ENCODE results near the gene CTNNA3. TPM values are rescaled to one million over a fixed set of nuclear protein-coding genes. Genes with fewer than 3 reads are reported as not detected.

Gene CTNNA3
- total RNA-seq, 1 donor from 2014 or later = not detected

DNA sequence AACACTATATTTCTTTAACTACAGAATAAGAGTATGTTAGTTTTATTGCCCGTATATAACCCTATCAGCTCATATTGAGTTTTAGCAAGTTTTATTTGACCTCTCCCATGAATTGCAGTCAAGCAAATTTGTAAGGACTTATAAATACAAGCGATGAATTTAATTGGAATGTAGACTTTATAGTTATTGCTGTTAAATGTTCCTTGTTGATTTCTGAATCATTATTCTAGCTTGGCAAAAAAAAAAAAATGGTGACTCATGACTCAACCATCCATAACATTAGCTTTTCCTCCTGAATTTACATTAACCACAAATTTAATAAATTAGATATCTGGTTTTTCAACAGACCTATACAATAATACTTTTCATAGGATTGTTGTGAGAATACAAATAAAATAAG is 1104.1 kb downstream of the CTNNA3 start:
- CTCF ChIA-PET = no interaction called here
- TF ChIP-seq, protein P1, sequence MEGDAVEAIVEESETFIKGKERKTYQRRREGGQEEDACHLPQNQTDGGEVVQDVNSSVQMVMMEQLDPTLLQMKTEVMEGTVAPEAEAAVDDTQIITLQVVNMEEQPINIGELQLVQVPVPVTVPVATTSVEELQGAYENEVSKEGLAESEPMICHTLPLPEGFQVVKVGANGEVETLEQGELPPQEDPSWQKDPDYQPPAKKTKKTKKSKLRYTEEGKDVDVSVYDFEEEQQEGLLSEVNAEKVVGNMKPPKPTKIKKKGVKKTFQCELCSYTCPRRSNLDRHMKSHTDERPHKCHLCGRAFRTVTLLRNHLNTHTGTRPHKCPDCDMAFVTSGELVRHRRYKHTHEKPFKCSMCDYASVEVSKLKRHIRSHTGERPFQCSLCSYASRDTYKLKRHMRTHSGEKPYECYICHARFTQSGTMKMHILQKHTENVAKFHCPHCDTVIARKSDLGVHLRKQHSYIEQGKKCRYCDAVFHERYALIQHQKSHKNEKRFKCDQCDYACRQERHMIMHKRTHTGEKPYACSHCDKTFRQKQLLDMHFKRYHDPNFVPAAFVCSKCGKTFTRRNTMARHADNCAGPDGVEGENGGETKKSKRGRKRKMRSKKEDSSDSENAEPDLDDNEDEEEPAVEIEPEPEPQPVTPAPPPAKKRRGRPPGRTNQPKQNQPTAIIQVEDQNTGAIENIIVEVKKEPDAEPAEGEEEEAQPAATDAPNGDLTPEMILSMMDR (IDR thresholded peaks at IDR 0.05) = no peak
- DNase-seq (no peak), ATAC-seq (ENCODE audit: low read depth) (no peak)
- intact Hi-C loops (cut with micrococcal nuclease) = no loop called here
- no peak overlapping the region for H3K4me3 Mint-ChIP-seq
- POLR2A ChIA-PET = no interaction called here
- peaks cover 12% of the 10 kb centered on the region for H3K9me3 Mint-ChIP-seq
- H3K27me3 Mint-ChIP-seq = no peaks in the 10 kb centered on the region
- H3K4me1 Mint-ChIP-seq = no peaks in the 10 kb centered on the region
- H3K36me3 Mint-ChIP-seq (ENCODE audit: low read depth) = no peaks in the 10 kb centered on the region
- H3K27ac Mint-ChIP-seq = no peak overlapping the region

DNA sequence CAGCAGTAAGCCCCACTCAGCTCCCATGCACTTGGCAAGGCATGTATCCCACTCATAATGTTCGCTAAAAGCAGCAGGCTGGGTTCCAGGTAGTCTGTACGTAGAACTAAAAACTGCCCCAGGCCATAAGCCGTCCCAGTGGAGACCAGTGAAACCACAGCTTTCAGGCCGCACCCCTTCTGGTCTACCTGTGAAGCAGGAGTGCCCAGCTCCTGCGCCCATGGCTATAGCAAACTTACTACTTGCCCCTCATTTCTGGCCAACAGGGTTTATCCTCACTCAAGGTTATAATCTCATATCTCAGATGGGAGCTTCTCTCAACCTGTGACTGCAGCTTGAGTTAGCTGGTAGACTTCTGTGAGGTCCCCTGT is 1108.3 kb downstream of the CTNNA3 start:
- TF ChIP-seq, protein P1 (IDR thresholded peaks at IDR 0.05) = no peak
- Mint-ChIP-seq H3K4me1 (no peaks in the 10 kb centered on the region), H3K36me3 (ENCODE audit: low read depth) (no peaks in the 10 kb centered on the region), H3K9me3 (peaks cover 3% of the 10 kb centered on the region), H3K4me3 (no peak overlapping the region), H3K27ac (no peak overlapping the region), H3K27me3 (no peaks in the 10 kb centered on the region)
- ChIA-PET CTCF (no interaction called here), POLR2A (no interaction called here)
- ATAC-seq (ENCODE audit: low read depth) (no peak), DNase-seq (no peak)
- intact Hi-C loops (cut with micrococcal nuclease) = no loop called here

DNA sequence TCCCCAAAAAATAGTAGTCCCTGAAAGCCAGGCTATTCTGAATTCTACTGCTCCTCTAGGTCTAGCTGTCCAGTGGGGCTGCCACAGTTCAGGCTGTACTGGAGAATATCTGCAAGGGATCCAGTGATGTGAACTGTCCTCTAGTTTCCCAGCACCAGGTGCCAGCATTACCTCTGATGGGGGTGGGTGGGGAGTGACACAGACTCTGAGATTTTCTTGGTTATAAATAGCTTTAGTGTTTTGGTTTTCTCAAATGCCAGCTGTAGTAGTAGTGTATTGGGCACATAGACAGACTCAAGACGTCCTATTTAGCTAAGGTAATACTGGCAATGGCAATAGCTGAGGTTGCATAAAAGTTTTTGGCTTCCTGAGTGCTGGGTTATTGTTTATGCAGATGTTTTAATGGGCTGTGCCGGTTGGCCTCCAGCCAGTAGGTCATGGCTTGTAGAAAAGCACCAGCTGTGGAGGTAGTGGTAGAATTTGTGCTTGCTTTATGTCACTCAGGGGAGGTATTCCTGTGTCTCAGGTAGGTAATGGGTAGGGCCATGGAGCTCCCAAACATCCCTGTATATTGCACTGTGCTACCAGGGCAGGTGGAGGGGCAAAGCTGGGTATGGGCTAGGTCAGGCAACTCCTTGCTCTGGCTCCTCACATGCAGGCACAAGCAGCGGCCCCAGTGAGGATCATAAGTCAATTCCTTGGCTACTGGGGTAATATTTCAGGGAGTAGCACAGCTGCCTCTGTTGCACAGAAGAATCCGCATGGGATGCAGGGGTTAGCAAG is 1108.9 kb downstream of the CTNNA3 start:
- Mint-ChIP-seq H3K4me3 (no peak overlapping the region), H3K27me3 (no peaks in the 10 kb centered on the region), H3K9me3 (peaks cover 3% of the 10 kb centered on the region), H3K27ac (no peak overlapping the region), H3K4me1 (no peaks in the 10 kb centered on the region), H3K36me3 (ENCODE audit: low read depth) (no peaks in the 10 kb centered on the region)
- intact Hi-C loops (cut with micrococcal nuclease) = no loop called here
- ATAC-seq (ENCODE audit: low read depth) (no peak), DNase-seq (no peak)
- ChIA-PET CTCF (no interaction called here), POLR2A (no interaction called here)
- TF ChIP-seq, protein P1 (IDR thresholded peaks at IDR 0.05) = no peak

DNA sequence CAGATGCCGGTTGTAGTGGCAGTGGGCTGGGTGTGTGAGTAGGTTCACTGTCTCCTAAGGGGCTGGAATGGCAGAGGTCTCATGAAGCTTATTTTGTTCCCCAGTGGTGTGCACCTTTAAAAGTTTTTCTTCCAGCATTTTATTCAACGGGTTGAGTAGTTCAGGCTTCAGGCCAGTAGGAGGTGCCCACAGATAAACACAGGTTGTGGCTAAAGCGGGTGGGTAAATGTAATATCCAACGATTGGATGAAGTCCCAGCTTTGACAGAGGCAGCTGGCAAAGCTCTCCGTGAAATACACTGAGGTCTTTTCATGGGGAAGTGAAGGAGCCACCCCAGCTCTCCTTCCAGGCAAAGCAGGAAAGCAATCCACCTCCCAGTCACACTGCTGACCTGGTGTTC is 1109.9 kb downstream of the CTNNA3 start:
- Mint-ChIP-seq H3K36me3 (ENCODE audit: low read depth) (no peaks in the 10 kb centered on the region), H3K27me3 (no peaks in the 10 kb centered on the region), H3K4me1 (no peaks in the 10 kb centered on the region), H3K4me3 (no peak overlapping the region), H3K9me3 (peaks cover 1% of the 10 kb centered on the region), H3K27ac (no peak overlapping the region)
- POLR2A ChIA-PET = no interaction called here
- CTCF ChIA-PET = no interaction called here
- TF ChIP-seq, protein P1 (IDR thresholded peaks at IDR 0.05) = no peak
- intact Hi-C loops (cut with micrococcal nuclease) = no loop called here
- ATAC-seq (ENCODE audit: low read depth) (no peak), DNase-seq (no peak)

DNA sequence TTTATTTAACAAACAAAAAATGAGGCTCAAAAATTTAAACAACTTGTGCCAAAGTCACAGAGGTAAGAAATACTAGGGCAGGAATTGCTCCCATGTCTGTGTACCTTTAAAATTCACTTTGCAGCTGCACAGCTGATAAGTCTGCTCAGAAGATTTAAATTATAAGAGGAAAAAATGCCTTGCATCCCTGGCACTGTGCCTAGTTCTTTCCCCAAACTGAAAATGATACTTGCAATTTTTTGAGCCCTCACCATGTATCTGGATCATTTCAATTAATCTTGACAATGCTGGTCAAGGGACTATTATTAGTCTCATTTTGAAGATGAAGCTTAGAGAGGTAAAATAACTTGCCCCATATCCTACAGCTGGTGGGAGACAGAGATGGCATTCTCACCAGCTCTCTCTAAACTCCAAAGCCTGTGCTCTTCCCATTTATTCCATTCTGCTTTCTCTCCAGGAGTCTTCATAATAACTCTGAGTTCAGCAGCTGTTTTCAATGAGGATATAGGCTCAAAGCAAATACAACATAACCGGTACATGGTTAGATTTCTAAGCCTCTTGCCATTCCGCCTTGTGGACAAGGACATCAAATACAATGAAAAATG is 1120.6 kb downstream of the CTNNA3 start:
- POLR2A ChIA-PET = no interaction called here
- DNase-seq = no peak
- CTCF ChIA-PET = no interaction called here

More for the DNA sequence above, 1120.6 kb downstream of the CTNNA3 start:
- Mint-ChIP-seq H3K4me1 (no peaks in the 10 kb centered on the region), H3K4me3 (no peak overlapping the region), H3K27me3 (no peaks in the 10 kb centered on the region), H3K27ac (no peak overlapping the region), H3K36me3 (ENCODE audit: low read depth) (no peaks in the 10 kb centered on the region), H3K9me3 (peaks cover 2% of the 10 kb centered on the region)
- no peak for ATAC-seq (ENCODE audit: low read depth)
- TF ChIP-seq, protein P1 (IDR thresholded peaks at IDR 0.05) = no peak
- intact Hi-C loops (cut with micrococcal nuclease) = no loop called here

All from activated B cell treated with CpG ODN at 0.5 μM for 24 hours (primary cell).